Smooth muscle cell (in vitro differentiated cells): ENCODE measurements around the gene MAPRE2. TPM values are rescaled to one million over a fixed set of nuclear protein-coding genes. Genes with fewer than 3 reads are reported as not detected.

Experiments used
- DNase-seq: peaks from one replicate; lab custom pipeline; 2025; ENCODE audit not compliant: unreplicated experiment; lab: John Stamatoyannopoulos, UW
- H2AFZ ChIP-seq: fragments of 200-600 bp; sonication (generic); 2 replicates; pipeline ENCODE4 v1.6.0; 2016; ENCODE audit warnings: antibody characterized with exemption, low read depth, mild to moderate bottlenecking
- H3F3A ChIP-seq: fragments of 200-600 bp; sonication (generic); 2 replicates; pipeline ENCODE4 v1.6.0; 2017; ENCODE audit warnings: antibody characterized with exemption, low read depth
- H3K27ac ChIP-seq: fragments of 200-600 bp; sonication (generic); 2 replicates; pipeline ENCODE4 v1.5.1; 2016; ENCODE audit warnings: low read depth, mild to moderate bottlenecking
- H3K27me3 ChIP-seq: fragments of 200-600 bp; sonication (generic); 2 replicates; pipeline ENCODE4 v1.6.1; 2016; ENCODE audit warnings: low read depth, mild to moderate bottlenecking
- H3K36me3 ChIP-seq: fragments of 200-600 bp; sonication (generic); 2 replicates; pipeline ENCODE4 v1.5.1; 2016; ENCODE audit warnings: low read depth
- H3K4me1 ChIP-seq: fragments of 200-600 bp; sonication (generic); 2 replicates; pipeline ENCODE4 v1.5.1; 2016; ENCODE audit warnings: low read depth
- H3K4me2 ChIP-seq: fragments of 200-600 bp; sonication (generic); 2 replicates; pipeline ENCODE4 v1.6.0; 2016; ENCODE audit warnings: mild to moderate bottlenecking
- H3K4me3 ChIP-seq: fragments of 200-600 bp; sonication (generic); 2 replicates; pipeline ENCODE4 v1.5.1; 2016; ENCODE audit warnings: mild to moderate bottlenecking
- H3K79me2 ChIP-seq: fragments of 200-600 bp; sonication (generic); 2 replicates; pipeline ENCODE4 v1.6.0; 2016; ENCODE audit warnings: low read depth, mild to moderate bottlenecking
- H3K9ac ChIP-seq: fragments of 200-600 bp; sonication (generic); 2 replicates; pipeline ENCODE4 v1.6.0; 2016; ENCODE audit warnings: low read depth
- H3K9me3 ChIP-seq: fragments of 200-600 bp; sonication (generic); replicated peaks from 2 replicates; pipeline ENCODE4 v1.5.1; 2016; ENCODE audit warnings: low read depth
- H4K20me1 ChIP-seq: fragments of 200-600 bp; sonication (generic); 2 replicates; pipeline ENCODE4 v1.6.0; 2016; ENCODE audit warnings: low read depth
- CTCF ChIP-seq: fragments of 200-600 bp; sonication (generic); IDR thresholded peaks from 2 replicates; pipeline ENCODE4 v1.5.1; 2017; ENCODE audit warnings: borderline replicate concordance, mild to moderate bottlenecking, antibody characterized with exemption; ENCODE audit not compliant: insufficient read depth, poor library complexity, severe bottlenecking
- whole genome bisulfite sequencing: methylation state at CpG from one replicate; pipeline ENCODE4 v1.1.7; 2016; ENCODE audit warnings: low lambda C conversion rate; 5-methylcytosine and 5-hydroxymethylcytosine counted together
- polyA plus RNA-seq: library from polyadenylated mRNA; unstranded; fragments of >200 nt; fragmentation: Nextera tagmentation; extraction: Ambion mirVana; gene quantifications from 2 replicates; pipeline ENCODE4 v1.2.1, GENCODE V29; 2016
- total RNA-seq: library from RNA; depleted of rRNA; stranded (reverse); fragments of >200 nt; gene quantifications from 2 replicates; pipeline ENCODE4 v1.2.3, GENCODE V29; 2014

Gene MAPRE2
- total and polyA plus RNA-seq, 2 experiments from 2014 or later = 11.2 to 21.8 TPM

DNA sequence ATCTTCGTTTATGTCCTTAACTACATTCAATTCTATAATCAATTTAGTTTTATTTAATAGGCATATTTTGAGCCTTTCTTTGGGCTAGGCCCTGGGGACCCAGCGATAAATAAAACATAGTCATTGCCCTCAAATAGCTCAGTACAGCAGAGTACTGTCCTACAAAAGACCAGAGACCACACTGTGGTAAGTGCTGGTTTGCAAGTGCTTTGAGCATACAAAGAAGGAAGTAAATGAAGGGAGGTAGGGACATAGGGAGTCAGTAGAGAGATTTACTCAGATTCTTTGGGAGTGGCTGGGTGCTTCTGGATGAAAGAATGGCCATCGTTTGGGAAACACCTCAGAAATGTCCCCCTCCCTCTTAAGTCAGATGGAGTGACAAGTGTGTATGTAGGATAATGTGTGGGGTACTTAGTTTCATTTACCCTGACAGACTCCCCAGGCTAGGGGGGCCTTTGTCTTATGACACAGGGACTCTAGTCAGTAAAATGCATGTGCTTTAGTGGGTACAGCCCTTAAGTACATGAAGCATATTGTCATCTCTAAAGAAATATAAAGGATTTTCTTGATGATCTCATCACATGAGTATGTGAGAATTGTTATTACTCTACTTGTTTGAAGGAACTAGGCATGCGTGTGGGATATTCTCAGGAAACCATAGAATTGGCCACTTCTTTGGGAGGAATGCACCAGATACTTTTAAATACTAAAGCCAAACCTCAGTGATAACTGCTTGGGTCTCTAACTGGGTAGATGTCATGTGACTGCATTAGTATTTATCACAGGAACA is 35.1 kb downstream of the MAPRE2 start:
- WGBS = 65% methylated on average over 4 of the region's 4 CpGs
- Histone ChIP-seq H3K9ac (no peak overlapping the region), H3K27me3 (no peaks in the 10 kb centered on the region), H3K36me3 (no peaks in the 10 kb centered on the region), H4K20me1 (no peaks in the 10 kb centered on the region), H3K4me2 (no peak overlapping the region), H3F3A (no peaks in the 10 kb centered on the region), H3K4me3 (no peak overlapping the region), H3K9me3 (no peaks in the 10 kb centered on the region), H2AFZ (no peak overlapping the region), H3K4me1 (no peaks in the 10 kb centered on the region), H3K79me2 (no peaks in the 10 kb centered on the region), H3K27ac (peak overlapping the region; percentile 28)
- TF ChIP-seq CTCF = no peak
- DNase-seq = no peak

DNA sequence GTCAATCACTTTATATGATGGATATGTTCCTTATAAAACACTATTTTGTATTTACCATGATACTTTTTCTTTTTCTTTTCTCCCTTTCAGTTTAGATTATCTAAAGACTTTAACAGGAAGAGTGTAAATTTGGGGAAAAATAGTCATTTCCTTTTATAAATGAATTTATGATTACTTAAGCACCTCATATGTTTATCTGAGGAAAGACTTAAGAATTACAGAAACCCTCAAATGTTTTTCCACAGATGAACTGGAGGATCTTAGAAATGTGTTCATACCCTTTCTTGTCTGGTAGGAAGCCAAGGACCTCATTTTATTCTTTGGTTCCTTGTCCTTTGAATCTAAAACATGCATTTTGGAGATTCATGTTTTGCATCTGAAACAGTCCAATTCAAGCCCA is 36.7 kb downstream of the MAPRE2 start:
- Histone ChIP-seq H2AFZ (no peak overlapping the region), H3K9ac (no peak overlapping the region), H3K9me3 (no peaks in the 10 kb centered on the region), H3K4me2 (no peak overlapping the region), H3K4me3 (no peak overlapping the region), H4K20me1 (no peaks in the 10 kb centered on the region), H3K36me3 (no peaks in the 10 kb centered on the region), H3F3A (no peaks in the 10 kb centered on the region), H3K79me2 (no peaks in the 10 kb centered on the region), H3K4me1 (no peaks in the 10 kb centered on the region), H3K27me3 (no peaks in the 10 kb centered on the region), H3K27ac (no peak overlapping the region)
- TF ChIP-seq CTCF = no peak
- DNase-seq = no peak

DNA sequence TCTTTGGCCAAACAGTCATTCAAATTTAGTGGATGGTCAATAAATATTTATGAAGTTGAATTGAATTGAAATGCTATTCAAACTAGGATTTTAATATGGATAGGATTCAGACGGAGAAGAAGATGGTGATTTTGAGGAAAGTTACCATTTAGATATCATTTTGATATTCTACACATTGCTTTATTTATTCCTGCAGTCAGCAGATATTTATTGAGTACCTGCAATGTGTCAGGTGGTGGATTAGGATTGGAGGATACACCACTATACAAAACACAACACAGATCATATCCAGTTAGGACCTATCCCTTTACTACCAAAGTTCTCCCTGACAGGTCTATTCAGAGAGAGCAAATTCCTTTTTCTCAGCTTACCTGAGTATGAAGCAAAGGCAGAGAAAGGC is 38.8 kb downstream of the MAPRE2 start:
- no peaks in the 10 kb centered on the region for H3K27me3 ChIP-seq
- 91% methylated on average over 1 of the region's 1 CpG for WGBS
- no peaks in the 10 kb centered on the region for H3K9me3 ChIP-seq
- H3K9ac ChIP-seq = no peak overlapping the region
- no peak for TF ChIP-seq CTCF
- no peaks in the 10 kb centered on the region for H3K36me3 ChIP-seq
- H3K4me3 ChIP-seq = no peak overlapping the region
- no peak overlapping the region for H2AFZ ChIP-seq
- no peaks in the 10 kb centered on the region for H3K79me2 ChIP-seq
- no peak for DNase-seq
- no peak overlapping the region for H3K4me2 ChIP-seq
- H4K20me1 ChIP-seq = no peaks in the 10 kb centered on the region
- no peak overlapping the region for H3K27ac ChIP-seq
- H3F3A ChIP-seq = no peaks in the 10 kb centered on the region
- H3K4me1 ChIP-seq = no peaks in the 10 kb centered on the region

DNA sequence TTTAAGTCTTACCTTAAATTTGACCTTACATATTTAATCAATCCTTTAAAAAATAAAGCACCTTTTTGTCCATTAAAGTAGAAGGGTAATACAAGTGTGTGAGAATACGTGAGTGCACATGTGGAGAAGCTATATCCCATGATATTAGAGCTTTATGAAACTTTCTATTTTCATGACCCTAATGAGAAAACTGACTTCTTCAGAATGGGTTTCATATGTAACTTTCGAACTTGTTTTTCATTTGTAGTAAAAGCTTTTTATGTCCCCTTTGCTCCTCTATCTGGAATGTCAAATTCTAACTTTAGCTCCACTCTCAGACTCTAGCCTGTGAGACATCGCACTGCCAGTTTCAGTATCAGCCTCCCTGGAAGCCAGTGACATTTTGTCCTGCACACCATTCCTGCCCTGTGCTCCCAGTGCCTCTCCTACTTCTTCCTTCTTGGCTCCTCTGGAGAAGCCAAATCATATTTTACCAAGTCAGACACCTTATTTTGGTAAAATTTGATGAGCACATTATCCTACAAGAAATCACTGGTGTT is 42.0 kb downstream of the MAPRE2 start:
- no peaks in the 10 kb centered on the region for H3K4me1 ChIP-seq
- no peak overlapping the region for H3K27ac ChIP-seq
- no peaks in the 10 kb centered on the region for H3K36me3 ChIP-seq
- no peaks in the 10 kb centered on the region for H3F3A ChIP-seq
- H4K20me1 ChIP-seq = no peaks in the 10 kb centered on the region
- no peak overlapping the region for H3K9ac ChIP-seq
- H3K4me2 ChIP-seq = no peak overlapping the region
- H3K79me2 ChIP-seq = no peaks in the 10 kb centered on the region
- H3K9me3 ChIP-seq = no peaks in the 10 kb centered on the region
- TF ChIP-seq CTCF = no peak
- WGBS = 97% methylated on average over 3 of the region's 3 CpGs
- H3K27me3 ChIP-seq = no peaks in the 10 kb centered on the region
- no peak overlapping the region for H2AFZ ChIP-seq
- DNase-seq = no peak
- no peak overlapping the region for H3K4me3 ChIP-seq
